GM12878 (cell line): ENCODE results near the gene FAM161A. TPM values are rescaled to one million over a fixed set of nuclear protein-coding genes. Genes with fewer than 3 reads are reported as not detected.

ENCODE experiments used
- ATAC-seq: fragments of 200-7000 bp; cut with Tn5 transposase; 3 replicates; pipeline ENCODE4 v1.9.1; 2020; ENCODE audit warnings: mild to moderate bottlenecking, moderate library complexity
- BruUV-seq: library from RNA; stranded (reverse); fragments of 400-500 nt; replicated peaks from 2 replicates; lab custom pipeline; 2021; lab: Mats Ljungman, UMichigan
- CTCF ChIA-PET: fragments of 300-600 bp; sonication (Branson Sonifier 250); formaldehyde crosslinking; extraction: SDS; loops from one replicate; lab custom pipeline; 2021; ENCODE audit warnings: inconsistent platforms; lab: Yijun Ruan, JAX
- POLR2A ChIA-PET: fragments of 350-600 bp; formaldehyde crosslinking; extraction: SDS; loops from one replicate; lab custom pipeline; 2021; ENCODE audit warnings: inconsistent platforms; lab: Charles Lee
- RAD21 ChIA-PET: fragments of 300-600 bp; sonication (Branson Sonifier 250); formaldehyde crosslinking; loops from one replicate; lab custom pipeline; 2023; ENCODE audit warnings: antibody characterized with exemption; ENCODE audit not compliant: unreplicated experiment; lab: Charles Lee
- SMC1A ChIA-PET: fragments of 300-600 bp; sonication (Branson Sonifier 250); formaldehyde crosslinking; loops from one replicate; lab custom pipeline; 2023; ENCODE audit not compliant: unreplicated experiment, uncharacterized antibody; lab: Charles Lee
- DNase-seq: peaks from one replicate; pipeline ENCODE4 v3.0.0-alpha.2; 2011; ENCODE audit warnings: low read depth, low spot score
- FAIRE-seq: peaks from 3 replicates; lab custom pipeline; 2011; peaks lifted over from hg19 to GRCh38; lab: Jason Lieb, UNC
- H2AFZ ChIP-seq: 2 replicates; pipeline ENCODE4 v1.6.0; 2011; ENCODE audit warnings: low read depth, low read length, control low read depth; ENCODE audit not compliant: control insufficient read depth
- H3K27ac ChIP-seq: 2 replicates; pipeline ENCODE4 v1.5.1; 2011; ENCODE audit warnings: control low read depth; ENCODE audit not compliant: control insufficient read depth, insufficient read depth
- H3K27me3 ChIP-seq, 2 experiments: replicated peaks in 1 of 2; 2 replicates each; pipeline versions ENCODE4 v1.6.0 to v1.6.1; 2011; ENCODE audit warnings: low read length in 1 of 2; ENCODE audit not compliant: control insufficient read depth in 2 of 2, insufficient read depth in 2 of 2
- H3K36me3 ChIP-seq, 2 experiments: 2 replicates each; pipeline ENCODE4 v1.5.1; 2011; ENCODE audit warnings: low read length in 1 of 2; ENCODE audit not compliant: control insufficient read depth in 2 of 2, insufficient read depth in 2 of 2
- H3K4me1 ChIP-seq: 2 replicates; pipeline ENCODE4 v1.6.1; 2011; ENCODE audit warnings: mild to moderate bottlenecking, low read length, moderate library complexity, mixed read lengths; ENCODE audit not compliant: control insufficient read depth, insufficient read depth
- H3K4me2 ChIP-seq: 2 replicates; pipeline ENCODE4 v1.6.0; 2011; ENCODE audit warnings: control low read depth; ENCODE audit not compliant: control insufficient read depth, insufficient read depth
- H3K4me3 ChIP-seq: fragments of 200-600 bp; sonication (generic); 2 replicates; pipeline ENCODE4 v1.5.1; 2016
- H3K79me2 ChIP-seq: 2 replicates; pipeline ENCODE4 v1.6.0; 2011; ENCODE audit warnings: low read length; ENCODE audit not compliant: control insufficient read depth, insufficient read depth
- H3K9ac ChIP-seq: 2 replicates; pipeline ENCODE4 v1.8.0; 2011; ENCODE audit warnings: low read length, control low read depth, mixed read lengths; ENCODE audit not compliant: control insufficient read depth, insufficient read depth
- H3K9me3 ChIP-seq: replicated peaks from 3 replicates; pipeline ENCODE4 v1.5.1; 2011; ENCODE audit warnings: mild to moderate bottlenecking, low read length; ENCODE audit not compliant: control insufficient read depth, insufficient read depth
- H4K20me1 ChIP-seq: 2 replicates; pipeline ENCODE4 v1.6.0; 2011; ENCODE audit not compliant: control insufficient read depth, insufficient read depth
- ATF2 ChIP-seq: IDR thresholded peaks from 2 replicates; pipeline ENCODE4 v1.6.1; 2012; ENCODE audit warnings: low read length, inconsistent platforms
- CHD4 ChIP-seq: fragments of 200-600 bp; sonication (generic); IDR thresholded peaks from 2 replicates; pipeline ENCODE4 v1.6.1; 2016; ENCODE audit warnings: mild to moderate bottlenecking
- E2F4 ChIP-seq: IDR thresholded peaks from 2 replicates; pipeline ENCODE4 v1.6.1; 2012; ENCODE audit warnings: low read depth, low read length, improper control_type of control experiment
- EGR1 ChIP-seq, 2 experiments: IDR thresholded peaks; 1 replicate in 1 of 2; 2 replicates in 1 of 2; pipeline ENCODE4 v1.6.1; 2011 to 2012; ENCODE audit warnings: low read depth in 2 of 2, low read length in 2 of 2, borderline replicate concordance in 1 of 2, mild to moderate bottlenecking in 1 of 2, moderate library complexity in 1 of 2
- GABPA ChIP-seq: IDR thresholded peaks from 2 replicates; pipeline ENCODE4 v1.6.1; 2014; ENCODE audit warnings: antibody characterized with exemption, low read depth, mild to moderate bottlenecking, inconsistent platforms
- KAT2A ChIP-seq: conservative IDR thresholded peaks from 2 replicates; pipeline ENCODE4 v1.6.1; 2011; ENCODE audit warnings: low read depth, low read length; ENCODE audit not compliant: control insufficient read depth
- KDM1A ChIP-seq: fragments of 200-600 bp; sonication (generic); IDR thresholded peaks from 2 replicates; pipeline ENCODE4 v1.6.1; 2016; ENCODE audit warnings: borderline replicate concordance
- MLLT1 ChIP-seq: fragments of 450-650 bp; IDR thresholded peaks from 2 replicates; pipeline ENCODE4 v1.6.1; 2016; ENCODE audit warnings: mild to moderate bottlenecking
- MYC ChIP-seq: IDR thresholded peaks from 2 replicates; pipeline ENCODE4 v1.6.1; 2011; ENCODE audit warnings: mild to moderate bottlenecking, low read length, moderate library complexity, inconsistent platforms; ENCODE audit not compliant: insufficient read depth, insufficient replicate concordance, insufficient read length, severe bottlenecking
- NFXL1 ChIP-seq: fragments of 450-650 bp; IDR thresholded peaks from 2 replicates; pipeline ENCODE4 v1.6.1; 2017; ENCODE audit warnings: antibody characterized with exemption, mild to moderate bottlenecking, borderline replicate concordance
- NR2C1 ChIP-seq: fragments of 450-650 bp; IDR thresholded peaks from 2 replicates; pipeline ENCODE4 v1.6.1; 2017; ENCODE audit warnings: antibody characterized with exemption, mild to moderate bottlenecking, moderate library complexity
- NR2C2 ChIP-seq: IDR thresholded peaks from 2 replicates; pipeline ENCODE4 v1.6.1; 2011; ENCODE audit warnings: borderline replicate concordance, low read depth; ENCODE audit not compliant: control insufficient read depth, insufficient read length
- POLR2A ChIP-seq: IDR thresholded peaks from 2 replicates; pipeline ENCODE4 v1.6.1; 2011; ENCODE audit warnings: low read depth, mild to moderate bottlenecking, low read length
- PRDM15 ChIP-seq: fragments of 450-650 bp; formaldehyde crosslinking; IDR thresholded peaks from 2 replicates; pipeline ENCODE4 v1.4.0; 2020; ENCODE audit warnings: mild to moderate bottlenecking, moderate library complexity
- RBBP5 ChIP-seq: fragments of 200-600 bp; sonication (generic); conservative IDR thresholded peaks from 2 replicates; pipeline ENCODE4 v1.6.1; 2016
- SIN3A ChIP-seq: IDR thresholded peaks from 2 replicates; pipeline ENCODE4 v1.6.1; 2012; ENCODE audit warnings: low read depth, low read length, improper control_type of control experiment
- SMC3 ChIP-seq: IDR thresholded peaks from 2 replicates; pipeline ENCODE4 v1.6.1; 2011; ENCODE audit warnings: low read length, improper control_type of control experiment, borderline replicate concordance
- SP1 ChIP-seq: IDR thresholded peaks from one replicate; pipeline ENCODE4 v1.6.1; 2011; ENCODE audit warnings: low read depth, low read length
- WGBS: methylation state at CpG from one replicate; pipeline ENCODE4 v1.1.6; 2016; ENCODE audit warnings: low lambda C conversion rate; ENCODE audit not compliant: insufficient replicate concordance, insufficient coverage; ENCODE audit errors: missing lambda C conversion rate; 5-methylcytosine and 5-hydroxymethylcytosine counted together
- in situ Hi-C: fragments of 300-500 bp; cut with MboI; formaldehyde crosslinking; loops from 9 replicates; pipeline ENCODE4 v1.14.3; 2018; ENCODE audit warnings: mixed read lengths
- intact Hi-C: fragments of 100-400 bp; cut with micrococcal nuclease; formaldehyde crosslinking; loops from one replicate; pipeline ENCODE4 v1.14.2; 2022; ENCODE audit not compliant: unreplicated experiment
- polyA plus RNA-seq, 11 experiments: library from polyadenylated mRNA; depleted of rRNA in 4 of 11; unstranded in 6 of 11; stranded (reverse) in 5 of 11; fragments of >200 nt; fragmentation: Nextera tagmentation in 4 of 11; fragmentation: Illumina TruSeq in 1 of 11; extraction: Ambion mirVana in 4 of 11; extraction: Trizol in 1 of 11; gene quantifications; 1 replicate in 1 of 11; 2 replicates in 10 of 11; pipeline versions ENCODE4 v1.2.1 to v1.2.3, GENCODE V29; 2011 to 2016; ENCODE audit warnings: inconsistent platforms in 2 of 11, missing spikeins in 2 of 11, low read depth in 1 of 11
- total RNA-seq, 4 experiments: library from RNA; depleted of rRNA in 3 of 4; stranded (reverse); fragments of >200 nt in 3 of 4; fragmentation: Illumina TruSeq in 1 of 4; extraction: Trizol in 1 of 4; gene quantifications; 2 replicates each; pipeline versions ENCODE4 v1.2.1 to v1.2.3, GENCODE V29; 2013 to 2021

Gene FAM161A
- total and polyA plus RNA-seq, 10 of the 15 experiments (the other 5 are each of a cell fraction or from before 2014, with no cell fraction given): 2.2 to 12.2 (median 8.9) TPM

- RAD21 ChIA-PET: no interaction called here
- H2AFZ ChIP-seq: no peak overlapping the region
- no peaks in the 10 kb centered on the region for H3K4me1 ChIP-seq
- H3K4me2 ChIP-seq: no peak overlapping the region
- H3K36me3 ChIP-seq: peaks cover 7 to 46% of the 10 kb centered on the region in 2 experiments
- DNase-seq (no peak), FAIRE-seq (no peak), ATAC-seq (no peak)
- in situ Hi-C loops: no loop called here
- TF ChIP-seq CHD4 (no peak), PRDM15 (CRISPR knock-in tag) (no peak), NR2C2 (no peak), ATF2 (no peak), SMC3 (no peak), POLR2A (no peak), SIN3A (no peak), SP1 (no peak), EGR1 (IDR thresholded peaks at IDR 0.05; ENCODE audit: borderline replicate concordance in 1 of 2, low read depth in 2 of 2, low read length in 2 of 2) (no peak), KDM1A (no peak), E2F4 (no peak), RBBP5 (no peak), NR2C1 (no peak), KAT2A (no peak), NFXL1 (no peak), GABPA (no peak), MLLT1 (no peak), MYC (no peak)
- POLR2A ChIA-PET: no interaction called here
- intact Hi-C loops: loop anchor here (10.0 kb wide), 1 partner anchor 382 kb away; no protein-coding TSS in a partner anchor
- SMC1A ChIA-PET: no interaction called here
- no peak overlapping the region for H3K27ac ChIP-seq
- WGBS: 100% methylated on average over 1 of the region's 1 CpG
- no peaks in the 10 kb centered on the region for H4K20me1 ChIP-seq
- no peaks in the 10 kb centered on the region for H3K27me3 ChIP-seq
- H3K9me3 ChIP-seq: no peaks in the 10 kb centered on the region
- no peaks in the 10 kb centered on the region; the same call in 1 of the 2 replicates for H3K79me2 ChIP-seq
- H3K4me3 ChIP-seq: no peak overlapping the region
- CTCF ChIA-PET: no interaction called here
- H3K9ac ChIP-seq: no peak overlapping the region
- no TSS peak for BruUV-seq
Observed at GRCh38 chr2:61876400-61876799, 22.5 kb upstream of the FAM161A start.
